Measurements from ENCODE around the gene DISP3.

Gene DISP3

DNA sequence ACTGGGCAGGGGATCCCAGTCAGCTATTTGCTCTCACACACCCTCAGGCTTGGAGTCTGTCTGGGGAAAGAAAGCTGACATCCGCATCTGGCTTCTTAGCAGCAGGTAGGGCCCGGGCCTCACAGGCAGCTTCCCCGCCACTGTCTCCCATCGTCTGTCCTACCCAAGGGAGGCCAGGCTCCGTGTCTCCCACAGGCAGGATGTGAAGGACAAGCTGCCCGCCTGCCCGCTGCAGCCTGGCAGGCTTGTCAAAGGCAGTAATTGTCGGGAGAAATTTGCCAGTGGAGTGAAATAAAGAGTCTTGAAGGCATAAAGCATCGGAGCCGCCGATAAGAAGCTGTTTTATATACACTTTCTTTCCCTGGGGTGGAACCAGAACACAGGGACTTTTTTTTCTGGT lies 44.0 kb upstream of the DISP3 start:
- DNase-seq (ENCODE audit: low spot score) = no peak
- in situ Hi-C loops (cut with MboI; ENCODE audit: low pct_unique_long_range_greater_than_20kb, low sequenced_read_pairs, unreplicated experiment) = no loop called here
- TF ChIP-seq, protein P1, sequence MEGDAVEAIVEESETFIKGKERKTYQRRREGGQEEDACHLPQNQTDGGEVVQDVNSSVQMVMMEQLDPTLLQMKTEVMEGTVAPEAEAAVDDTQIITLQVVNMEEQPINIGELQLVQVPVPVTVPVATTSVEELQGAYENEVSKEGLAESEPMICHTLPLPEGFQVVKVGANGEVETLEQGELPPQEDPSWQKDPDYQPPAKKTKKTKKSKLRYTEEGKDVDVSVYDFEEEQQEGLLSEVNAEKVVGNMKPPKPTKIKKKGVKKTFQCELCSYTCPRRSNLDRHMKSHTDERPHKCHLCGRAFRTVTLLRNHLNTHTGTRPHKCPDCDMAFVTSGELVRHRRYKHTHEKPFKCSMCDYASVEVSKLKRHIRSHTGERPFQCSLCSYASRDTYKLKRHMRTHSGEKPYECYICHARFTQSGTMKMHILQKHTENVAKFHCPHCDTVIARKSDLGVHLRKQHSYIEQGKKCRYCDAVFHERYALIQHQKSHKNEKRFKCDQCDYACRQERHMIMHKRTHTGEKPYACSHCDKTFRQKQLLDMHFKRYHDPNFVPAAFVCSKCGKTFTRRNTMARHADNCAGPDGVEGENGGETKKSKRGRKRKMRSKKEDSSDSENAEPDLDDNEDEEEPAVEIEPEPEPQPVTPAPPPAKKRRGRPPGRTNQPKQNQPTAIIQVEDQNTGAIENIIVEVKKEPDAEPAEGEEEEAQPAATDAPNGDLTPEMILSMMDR (IDR thresholded peaks at IDR 0.05; ENCODE audit: extremely low read depth, insufficient read depth, missing control alignments) = no peak

GRCh38 chr1:11438996-11439395 lies 40.0 kb upstream of the DISP3 start:
- no peak for DNase-seq (ENCODE audit: low spot score)
- in situ Hi-C loops (cut with MboI; ENCODE audit: low pct_unique_long_range_greater_than_20kb, low sequenced_read_pairs, unreplicated experiment) = no loop called here
- TF ChIP-seq, protein P1 (IDR thresholded peaks at IDR 0.05; ENCODE audit: extremely low read depth, insufficient read depth, missing control alignments) = no peak

DNA sequence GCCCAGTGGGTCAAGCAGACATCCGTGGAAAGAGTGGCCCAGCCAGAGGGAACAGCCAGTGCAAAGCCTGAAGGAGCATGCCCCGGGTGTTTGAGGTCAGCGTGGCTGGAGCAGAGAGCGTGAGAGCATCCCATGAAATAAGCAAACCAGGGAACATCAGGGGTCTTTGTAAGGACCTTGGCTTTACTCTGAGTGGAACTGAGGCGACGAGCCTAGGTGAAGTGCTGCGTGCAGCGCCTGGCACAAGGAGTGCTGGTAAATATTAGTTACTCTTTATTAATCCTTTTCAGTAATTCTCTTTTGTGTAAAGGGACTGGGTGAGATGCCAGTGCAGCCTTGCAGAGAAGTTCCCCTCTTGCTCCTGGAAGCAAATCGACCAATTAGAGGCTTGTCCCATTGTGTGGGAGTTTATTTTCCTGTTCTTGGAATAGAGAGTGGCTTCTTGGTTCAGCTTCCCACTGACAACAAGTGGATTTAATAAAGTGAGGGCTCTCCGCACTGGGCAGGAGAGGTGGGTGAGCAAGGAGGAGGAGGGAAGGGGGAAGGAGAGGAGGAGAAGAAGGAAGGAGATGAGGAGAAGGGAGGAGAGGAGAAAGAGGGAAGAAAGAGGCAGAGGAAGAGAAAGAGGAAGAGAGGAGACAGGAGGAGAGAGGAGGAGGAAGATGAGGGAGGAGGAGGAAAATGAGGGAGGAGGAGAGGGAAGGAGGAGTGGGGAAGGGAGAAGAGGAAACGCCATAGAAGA lies 37.6 kb upstream of the DISP3 start:
- in situ Hi-C loops (cut with MboI; ENCODE audit: low pct_unique_long_range_greater_than_20kb, low sequenced_read_pairs, unreplicated experiment) = no loop called here

GRCh38 chr1:11443043-11443442 lies 35.9 kb upstream of the DISP3 start:
- TF ChIP-seq, protein P1 (IDR thresholded peaks at IDR 0.05; ENCODE audit: extremely low read depth, insufficient read depth, missing control alignments) = no peak
- DNase-seq (ENCODE audit: low spot score) = no peak
- in situ Hi-C loops (cut with MboI; ENCODE audit: low pct_unique_long_range_greater_than_20kb, low sequenced_read_pairs, unreplicated experiment) = no loop called here

More for the DNA sequence above, 37.6 kb upstream of the DISP3 start:
- TF ChIP-seq, protein P1 (IDR thresholded peaks at IDR 0.05; ENCODE audit: extremely low read depth, insufficient read depth, missing control alignments) = no peak
- DNase-seq (ENCODE audit: low spot score) = no peak

DNA sequence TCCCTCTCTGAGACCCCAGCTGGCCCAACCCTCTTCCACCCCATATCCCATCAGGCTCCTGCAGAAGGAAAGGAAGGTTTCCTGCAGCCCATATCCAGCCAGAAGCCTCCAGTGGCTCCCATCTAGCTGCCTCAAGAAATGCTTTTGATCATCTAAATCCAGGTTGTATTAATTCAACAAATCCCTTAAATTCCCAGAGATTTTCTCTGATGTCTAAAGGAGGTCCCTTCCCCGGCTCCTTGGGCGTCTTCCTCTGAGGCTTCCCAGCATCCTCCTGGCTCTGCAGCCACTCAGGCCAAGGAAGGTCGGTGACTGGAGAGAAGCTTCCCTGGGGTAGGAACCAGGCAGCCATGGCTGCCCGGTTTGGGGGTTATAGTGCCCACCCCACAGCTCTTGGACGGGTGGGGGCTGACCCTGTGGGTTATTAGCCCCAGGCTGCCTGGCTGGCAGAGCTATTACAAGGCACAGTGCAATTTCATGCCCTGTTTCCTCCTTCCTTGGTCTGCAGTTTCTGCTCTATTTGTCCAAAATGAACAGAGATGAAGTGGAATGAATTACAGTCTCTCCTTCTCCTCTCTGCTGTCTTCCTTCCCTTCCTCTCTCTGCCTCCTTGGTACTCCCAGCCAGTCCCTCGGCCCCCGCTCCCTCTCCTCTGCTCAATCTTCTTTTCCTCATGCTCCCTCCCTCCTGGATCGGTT lies 34.8 kb upstream of the DISP3 start:
- in situ Hi-C loops (cut with MboI; ENCODE audit: low pct_unique_long_range_greater_than_20kb, low sequenced_read_pairs, unreplicated experiment) = no loop called here
- no peak for DNase-seq (ENCODE audit: low spot score)
- TF ChIP-seq, protein P1 (IDR thresholded peaks at IDR 0.05; ENCODE audit: extremely low read depth, insufficient read depth, missing control alignments) = no peak

DNA sequence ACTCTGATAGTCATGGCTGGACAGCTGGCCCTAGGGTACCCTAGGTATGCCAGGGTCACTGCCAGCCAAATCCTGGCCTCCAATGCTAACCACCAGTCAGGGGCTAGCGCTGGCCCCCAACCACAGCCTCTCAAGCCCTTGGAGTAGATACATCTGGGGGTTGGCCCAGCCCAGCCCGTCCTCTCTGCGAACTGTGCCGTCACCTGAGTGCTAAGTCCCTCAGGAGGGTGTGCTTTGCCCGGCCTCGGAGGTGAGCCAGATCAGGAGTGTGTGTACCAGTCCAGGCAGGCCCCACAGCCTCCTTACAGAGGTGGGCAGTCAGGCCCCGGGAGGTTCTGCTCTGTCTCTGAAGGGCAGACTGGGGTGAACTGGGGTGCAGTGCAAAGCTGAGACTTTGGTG lies 34.0 kb upstream of the DISP3 start:
- in situ Hi-C loops (cut with MboI; ENCODE audit: low pct_unique_long_range_greater_than_20kb, low sequenced_read_pairs, unreplicated experiment) = no loop called here
- TF ChIP-seq, protein P1 (IDR thresholded peaks at IDR 0.05; ENCODE audit: extremely low read depth, insufficient read depth, missing control alignments) = no peak
- DNase-seq (ENCODE audit: low spot score) = no peak

Measured in GM13977 (cell line).